SU-DHL-6 (cell line): ENCODE measurements around the gene CBX5.

Experiments used
- H2AFZ ChIP-seq: fragments of 200-600 bp; sonication (generic); 2 replicates; pipeline ENCODE4 v1.6.1; 2014; ENCODE audit warnings: low read depth, mild to moderate bottlenecking, moderate library complexity, mixed read lengths, antibody characterized with exemption, low read length; ENCODE audit not compliant: severe bottlenecking
- H3F3A ChIP-seq: fragments of 200-600 bp; shearing (Covaris generic); 2 replicates; pipeline ENCODE4 v1.6.0; 2016; ENCODE audit warnings: antibody characterized with exemption, mild to moderate bottlenecking; ENCODE audit not compliant: insufficient read depth
- H3K27ac ChIP-seq: fragments of 200-600 bp; sonication (generic); 2 replicates; pipeline ENCODE4 v1.5.1; 2016; ENCODE audit warnings: low read depth, mild to moderate bottlenecking, low read length, moderate library complexity, mixed read lengths
- H3K27me3 ChIP-seq: fragments of 200-600 bp; sonication (generic), shearing (Covaris generic); 2 replicates; pipeline ENCODE4 v1.6.0; 2014; ENCODE audit warnings: mild to moderate bottlenecking, low read length
- H3K36me3 ChIP-seq: fragments of 200-600 bp; sonication (generic); 2 replicates; pipeline ENCODE4 v1.6.1; 2014; ENCODE audit warnings: mild to moderate bottlenecking, low read length, mixed read lengths
- H3K4me2 ChIP-seq: fragments of 300-600, 200-600 bp; shearing (Covaris generic), sonication (generic); 2 replicates; pipeline ENCODE4 v1.6.0; 2014; ENCODE audit warnings: low read length, low read depth, mild to moderate bottlenecking; ENCODE audit not compliant: poor library complexity, severe bottlenecking
- H3K4me3 ChIP-seq: fragments of 200-600 bp; sonication (generic); 2 replicates; pipeline ENCODE4 v1.5.1; 2014; ENCODE audit warnings: antibody characterized with exemption, low read length, mild to moderate bottlenecking, mixed read lengths; ENCODE audit not compliant: insufficient read depth, poor library complexity, severe bottlenecking
- H3K79me2 ChIP-seq: fragments of 200-600 bp; sonication (generic); 2 replicates; pipeline ENCODE4 v1.6.1; 2014; ENCODE audit warnings: mild to moderate bottlenecking, low read length, moderate library complexity; ENCODE audit not compliant: insufficient read depth
- H3K9ac ChIP-seq: fragments of 200-600 bp; sonication (generic); 2 replicates; pipeline ENCODE4 v1.7.0; 2014; ENCODE audit warnings: mild to moderate bottlenecking, low read length
- H3K9me2 ChIP-seq: fragments of 200-600 bp; sonication (generic); replicated peaks from 2 replicates; pipeline ENCODE4 v1.6.1; 2014; ENCODE audit warnings: low read length; ENCODE audit not compliant: insufficient read depth
- H3K9me3 ChIP-seq: fragments of 200-600 bp; sonication (generic); 2 replicates; pipeline ENCODE4 v1.6.1; 2014; ENCODE audit warnings: low read length, mixed read lengths; ENCODE audit not compliant: insufficient read depth
- H4K20me1 ChIP-seq: fragments of 200-600 bp; sonication (generic); 2 replicates; pipeline ENCODE4 v1.6.1; 2014; ENCODE audit warnings: low read depth, mild to moderate bottlenecking, antibody characterized with exemption, low read length, moderate library complexity, mixed read lengths
- EZH2phosphoT487 ChIP-seq: fragments of 200-600 bp; sonication (generic), shearing (Covaris generic); conservative IDR thresholded peaks from 2 replicates; pipeline ENCODE4 v1.6.1; 2018; ENCODE audit warnings: mild to moderate bottlenecking, antibody characterized with exemption, low read length, moderate library complexity, mixed read lengths
- TF ChIP-seq, protein P1 (sequence below): fragments of 200-600 bp; sonication (generic); IDR thresholded peaks from one replicate; pipeline ENCODE4 v1.5.1; 2017; ENCODE audit warnings: antibody characterized with exemption, mild to moderate bottlenecking, low read length, moderate library complexity; ENCODE audit not compliant: insufficient read depth, poor library complexity, severe bottlenecking

Gene CBX5

DNA sequence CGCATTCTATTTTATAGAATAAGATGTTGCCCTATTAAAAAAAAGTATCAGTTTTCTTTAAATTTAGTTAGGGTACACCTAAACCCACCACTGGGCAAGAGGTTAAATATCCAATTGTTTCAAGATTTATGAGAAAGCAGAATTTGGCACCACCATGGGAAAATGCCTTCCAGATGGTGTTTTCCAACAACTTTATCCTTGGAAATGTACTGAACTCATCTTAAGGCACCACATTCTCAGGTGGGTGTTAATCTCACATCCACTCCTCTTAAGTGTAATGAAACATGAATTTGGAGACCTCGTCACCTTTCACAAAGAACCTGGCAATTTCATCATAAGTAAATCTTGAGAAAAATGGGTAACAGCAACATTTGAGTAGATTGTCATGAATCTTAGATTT, 13.1 kb downstream of the CBX5 start:
- H3K4me2 ChIP-seq: no peak overlapping the region
- no peaks in the 10 kb centered on the region for H3K27me3 ChIP-seq
- no peaks in the 10 kb centered on the region for H3K9me2 ChIP-seq
- peaks cover 27% of the 10 kb centered on the region for H3K79me2 ChIP-seq
- H3K4me3 ChIP-seq: no peak overlapping the region
- TF ChIP-seq, protein P1, sequence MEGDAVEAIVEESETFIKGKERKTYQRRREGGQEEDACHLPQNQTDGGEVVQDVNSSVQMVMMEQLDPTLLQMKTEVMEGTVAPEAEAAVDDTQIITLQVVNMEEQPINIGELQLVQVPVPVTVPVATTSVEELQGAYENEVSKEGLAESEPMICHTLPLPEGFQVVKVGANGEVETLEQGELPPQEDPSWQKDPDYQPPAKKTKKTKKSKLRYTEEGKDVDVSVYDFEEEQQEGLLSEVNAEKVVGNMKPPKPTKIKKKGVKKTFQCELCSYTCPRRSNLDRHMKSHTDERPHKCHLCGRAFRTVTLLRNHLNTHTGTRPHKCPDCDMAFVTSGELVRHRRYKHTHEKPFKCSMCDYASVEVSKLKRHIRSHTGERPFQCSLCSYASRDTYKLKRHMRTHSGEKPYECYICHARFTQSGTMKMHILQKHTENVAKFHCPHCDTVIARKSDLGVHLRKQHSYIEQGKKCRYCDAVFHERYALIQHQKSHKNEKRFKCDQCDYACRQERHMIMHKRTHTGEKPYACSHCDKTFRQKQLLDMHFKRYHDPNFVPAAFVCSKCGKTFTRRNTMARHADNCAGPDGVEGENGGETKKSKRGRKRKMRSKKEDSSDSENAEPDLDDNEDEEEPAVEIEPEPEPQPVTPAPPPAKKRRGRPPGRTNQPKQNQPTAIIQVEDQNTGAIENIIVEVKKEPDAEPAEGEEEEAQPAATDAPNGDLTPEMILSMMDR: no peak
- TF ChIP-seq EZH2phosphoT487: no peak
- no peaks in the 10 kb centered on the region for H3K9me3 ChIP-seq
- H3K9ac ChIP-seq: no peak overlapping the region
- no peaks in the 10 kb centered on the region for H4K20me1 ChIP-seq
- H3K36me3 ChIP-seq: 0 out of 2 replicates have a peak, but pooled peaks cover 5% of the 10 kb centered on the region
- H3F3A ChIP-seq: peaks cover 22% of the 10 kb centered on the region
- H3K27ac ChIP-seq: no peak overlapping the region
- H2AFZ ChIP-seq: no peak overlapping the region

DNA sequence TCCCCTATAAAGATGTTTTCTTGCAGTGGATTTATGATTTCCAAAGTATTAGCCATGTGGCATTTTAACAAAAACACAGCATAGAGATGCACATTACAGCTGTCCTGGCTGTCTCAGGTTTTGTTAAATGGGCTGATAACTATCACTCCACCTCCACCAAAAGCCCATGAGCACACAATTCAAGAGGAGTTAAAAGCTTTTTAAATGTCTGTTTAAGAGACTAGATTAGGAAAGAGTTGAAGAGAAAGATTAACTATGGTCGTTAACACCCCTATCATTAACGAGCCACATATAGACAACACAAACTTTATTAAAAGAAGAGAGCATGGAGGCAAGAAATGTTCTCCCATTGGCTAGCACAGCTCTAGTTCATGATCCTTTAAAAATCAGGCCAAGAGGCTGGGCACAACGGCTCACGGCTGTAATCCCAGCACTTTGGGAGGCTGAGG, 14.5 kb downstream of the CBX5 start:
- peaks cover 39% of the 10 kb centered on the region for H3K79me2 ChIP-seq
- H3K9me2 ChIP-seq: no peaks in the 10 kb centered on the region
- no peaks in the 10 kb centered on the region for H3K36me3 ChIP-seq
- H3K9me3 ChIP-seq: no peaks in the 10 kb centered on the region
- H4K20me1 ChIP-seq: no peaks in the 10 kb centered on the region
- H3K9ac ChIP-seq: no peak overlapping the region
- no peak overlapping the region for H3K4me2 ChIP-seq
- H2AFZ ChIP-seq: no peak overlapping the region
- H3K4me3 ChIP-seq: no peak overlapping the region
- no peak for TF ChIP-seq EZH2phosphoT487
- TF ChIP-seq, protein P1: no peak
- H3K27me3 ChIP-seq: no peaks in the 10 kb centered on the region
- H3F3A ChIP-seq: peaks cover 10% of the 10 kb centered on the region; the same call in 1 of the 2 replicates
- no peak overlapping the region for H3K27ac ChIP-seq

DNA sequence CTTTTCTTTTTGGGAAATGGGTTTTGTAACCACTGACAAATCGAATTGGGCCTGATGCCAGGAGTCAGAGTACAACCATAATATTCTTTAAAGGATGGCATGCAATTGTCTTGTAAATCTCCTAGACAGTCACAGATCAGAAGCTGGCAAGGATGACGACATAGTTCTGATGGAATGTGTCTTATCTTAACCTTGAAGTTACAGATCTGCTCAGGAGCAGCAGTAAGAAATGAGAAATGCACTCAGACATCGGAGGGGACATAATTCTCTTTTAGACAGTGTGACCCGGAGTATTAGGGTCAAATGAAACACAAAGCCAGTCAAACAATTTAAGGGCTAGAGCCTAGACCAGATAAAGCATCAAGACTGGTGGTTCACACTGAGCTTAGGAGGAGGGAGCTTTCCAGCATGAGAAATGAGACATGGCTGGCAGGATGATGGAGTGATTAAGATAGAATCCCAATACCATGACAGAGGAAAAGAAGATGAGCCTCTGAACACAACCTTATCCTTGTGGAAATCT, 17.5 kb downstream of the CBX5 start:
- H2AFZ ChIP-seq: no peak overlapping the region
- peaks cover 54% of the 10 kb centered on the region for H3K79me2 ChIP-seq
- peaks cover 19% of the 10 kb centered on the region for H3F3A ChIP-seq
- no peaks in the 10 kb centered on the region for H4K20me1 ChIP-seq
- no peak overlapping the region for H3K9ac ChIP-seq
- no peak overlapping the region for H3K4me3 ChIP-seq
- no peaks in the 10 kb centered on the region for H3K9me2 ChIP-seq
- H3K27me3 ChIP-seq: no peaks in the 10 kb centered on the region
- H3K4me2 ChIP-seq: no peak overlapping the region
- no peak overlapping the region for H3K27ac ChIP-seq
- H3K9me3 ChIP-seq: no peaks in the 10 kb centered on the region
- no peaks in the 10 kb centered on the region; the same call in 1 of the 2 replicates for H3K36me3 ChIP-seq
- TF ChIP-seq EZH2phosphoT487: no peak
- TF ChIP-seq, protein P1: no peak
